ENCODE measurements around the gene GPC6.

GPC6 gene

GRCh38 chr13:94311893-94312292 is 1085.3 kb downstream of the GPC6 start:
- TF ChIP-seq MAX (IDR thresholded peaks at IDR 0.05; ENCODE audit: low read depth, low read length) = no peak
- no peak for TF ChIP-seq POLR2A (IDR thresholded peaks at IDR 0.05; ENCODE audit: extremely low read depth, insufficient read length)
- TF ChIP-seq CTCF (IDR thresholded peaks at IDR 0.05; ENCODE audit: low read depth, low read length) = no peak
- no peak for TF ChIP-seq MYC (IDR thresholded peaks at IDR 0.05; ENCODE audit: low read depth, low read length)

GRCh38 chr13:94312511-94313216 is 1086.1 kb downstream of the GPC6 start:
- TF ChIP-seq MAX (IDR thresholded peaks at IDR 0.05; ENCODE audit: low read depth, low read length) (no peak), CTCF (IDR thresholded peaks at IDR 0.05; ENCODE audit: low read depth, low read length) (no peak), POLR2A (IDR thresholded peaks at IDR 0.05; ENCODE audit: extremely low read depth, insufficient read length) (no peak), MYC (IDR thresholded peaks at IDR 0.05; ENCODE audit: low read depth, low read length) (no peak)
- H3K4me3 ChIP-seq (ENCODE audit: low read depth, low read length) = no peak overlapping the region
- no peak for DNase-seq (ENCODE audit: low read depth)

More at GRCh38 chr13:94311893-94312292, 1085.3 kb downstream of the GPC6 start:
- no peak for DNase-seq (ENCODE audit: low read depth)
- H3K4me3 ChIP-seq (ENCODE audit: low read depth, low read length) = no peak overlapping the region

GRCh38 chr13:94313321-94313910 is 1086.8 kb downstream of the GPC6 start:
- TF ChIP-seq MAX (IDR thresholded peaks at IDR 0.05; ENCODE audit: low read depth, low read length) (no peak), POLR2A (IDR thresholded peaks at IDR 0.05; ENCODE audit: extremely low read depth, insufficient read length) (no peak), CTCF (IDR thresholded peaks at IDR 0.05; ENCODE audit: low read depth, low read length) (no peak), MYC (IDR thresholded peaks at IDR 0.05; ENCODE audit: low read depth, low read length) (no peak)
- no peak overlapping the region for H3K4me3 ChIP-seq (ENCODE audit: low read depth, low read length)
- DNase-seq (ENCODE audit: low read depth) = no peak

- DNase-seq (ENCODE audit: low read depth) = no peak
- no peak overlapping the region for H3K4me3 ChIP-seq (ENCODE audit: low read depth, low read length)
- TF ChIP-seq MAX (IDR thresholded peaks at IDR 0.05; ENCODE audit: low read depth, low read length) (no peak), MYC (IDR thresholded peaks at IDR 0.05; ENCODE audit: low read depth, low read length) (no peak), POLR2A (IDR thresholded peaks at IDR 0.05; ENCODE audit: extremely low read depth, insufficient read length) (no peak), CTCF (IDR thresholded peaks at IDR 0.05; ENCODE audit: low read depth, low read length) (no peak)
Observed at GRCh38 chr13:94313926-94314325, 1087.3 kb downstream of the GPC6 start.

GRCh38 chr13:94315188-94315587 is 1088.6 kb downstream of the GPC6 start:
- H3K4me3 ChIP-seq (ENCODE audit: low read depth, low read length) = no peak overlapping the region
- DNase-seq (ENCODE audit: low read depth) = no peak
- TF ChIP-seq POLR2A (IDR thresholded peaks at IDR 0.05; ENCODE audit: extremely low read depth, insufficient read length) (no peak), CTCF (IDR thresholded peaks at IDR 0.05; ENCODE audit: low read depth, low read length) (no peak), MYC (IDR thresholded peaks at IDR 0.05; ENCODE audit: low read depth, low read length) (no peak), MAX (IDR thresholded peaks at IDR 0.05; ENCODE audit: low read depth, low read length) (no peak)

Data from NB4 (cell line).